HUDEP-2 (cell line): ENCODE results near the gene ST14.

ENCODE experiments used
- DNase-seq, 76 experiments: peaks; one replicate each; lab custom pipeline; 2025; ENCODE audit not compliant: unreplicated experiment in 76 of 76; lab: John Stamatoyannopoulos, UW

The ST14 gene

DNA sequence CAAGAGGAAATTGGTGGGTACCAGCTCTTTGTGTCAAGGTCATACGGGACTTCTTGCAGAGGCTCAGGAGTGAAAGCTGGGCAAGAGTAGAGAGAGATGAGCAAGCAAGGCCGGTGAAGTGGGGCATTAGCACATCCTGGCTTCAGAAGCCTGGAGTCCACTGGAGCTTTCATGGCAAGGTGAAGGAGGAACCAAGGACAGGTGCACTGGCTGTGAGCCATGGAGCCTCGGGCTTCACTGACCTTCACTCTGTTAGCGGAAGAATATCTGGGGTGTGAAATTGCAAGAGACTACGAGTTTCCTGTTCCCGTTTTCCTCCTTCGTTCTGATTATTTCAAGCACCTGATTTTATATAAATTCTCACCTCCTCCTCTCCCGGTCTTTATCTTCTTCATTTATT lies 25.9 kb upstream of the ST14 start:
- no peak for DNase-seq

DNA sequence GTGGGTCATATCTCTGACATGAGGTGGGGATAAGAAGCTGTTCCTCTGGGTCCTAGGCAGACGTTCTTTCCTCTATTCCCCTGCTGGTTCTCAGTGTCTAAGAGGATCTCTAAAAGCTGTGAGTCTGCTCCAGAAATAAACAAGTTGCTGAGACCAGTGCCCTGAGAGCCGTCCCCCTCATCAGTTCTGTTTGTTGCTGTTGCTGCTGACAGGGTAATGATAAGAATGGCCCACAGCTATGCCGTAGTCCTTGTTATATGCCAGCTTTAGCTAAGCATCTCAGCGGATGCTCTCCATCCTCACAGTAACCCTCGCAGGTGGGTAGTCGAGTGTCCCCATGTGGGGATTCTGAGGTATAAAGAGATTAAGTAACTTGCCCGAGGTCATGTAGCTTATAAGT lies 23.5 kb upstream of the ST14 start:
- DNase-seq: no peak

GRCh38 chr11:130137999-130138398 lies 21.6 kb upstream of the ST14 start:
- no peak for DNase-seq

- DNase-seq: no peak
These were observed 20.2 kb upstream of the ST14 start for GRCh38 chr11:130139401-130139800.

DNA sequence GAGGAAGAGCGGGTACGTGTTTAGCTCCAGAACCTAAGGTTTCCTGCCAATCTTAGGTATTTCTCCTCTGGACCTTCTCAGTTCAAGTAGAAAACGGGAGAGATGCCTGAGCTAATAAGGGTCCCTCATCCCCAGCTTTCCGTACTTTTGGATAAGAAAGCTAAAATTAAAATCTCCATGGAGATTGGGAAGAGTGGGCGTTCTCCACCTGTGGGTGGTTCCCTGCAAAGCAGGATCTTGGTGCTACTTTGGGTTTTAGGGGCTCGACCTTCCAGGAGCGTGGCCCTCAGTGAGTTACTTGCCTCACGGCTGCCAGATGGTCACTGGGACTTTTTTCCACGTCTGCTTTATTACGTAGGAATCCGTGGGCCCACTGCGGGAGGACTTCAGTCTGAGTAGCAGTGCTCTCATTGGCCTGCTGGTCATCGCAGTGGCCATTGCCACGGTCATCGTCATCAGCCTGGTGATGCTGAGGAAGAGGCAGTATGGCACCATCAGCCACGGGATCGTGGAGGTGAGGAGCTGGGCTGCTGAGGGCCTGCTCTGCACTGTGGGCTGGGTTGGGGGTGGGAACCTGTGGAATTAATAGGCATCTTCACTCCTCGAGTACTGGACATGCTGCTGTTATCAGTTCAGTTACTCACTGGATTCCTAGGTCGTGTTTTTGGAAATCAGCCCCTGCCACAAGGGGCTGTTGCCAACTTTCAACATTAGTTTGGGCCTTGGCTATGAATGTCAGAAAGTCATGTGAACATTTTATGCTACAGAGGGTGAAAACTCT lies 17.8 kb upstream of the ST14 start:
- DNase-seq: no peak

DNA sequence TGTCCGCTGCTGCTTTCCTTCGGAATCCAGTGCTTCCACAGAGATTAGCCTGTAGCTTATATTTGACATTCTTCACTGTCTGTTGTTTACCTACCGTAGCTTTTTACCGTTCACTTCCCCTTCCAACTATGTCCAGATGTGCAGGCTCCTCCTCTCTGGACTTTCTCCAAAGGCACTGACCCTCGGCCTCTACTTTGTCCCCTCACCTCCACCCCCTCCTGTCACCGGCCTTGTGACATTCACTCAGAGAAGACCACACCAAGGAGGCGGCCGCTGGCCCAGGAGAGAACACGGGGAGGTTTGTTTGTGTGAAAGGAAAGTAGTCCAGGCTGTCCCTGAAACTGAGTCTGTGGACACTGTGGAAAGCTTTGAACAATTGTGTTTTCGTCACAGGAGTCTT lies 15.4 kb upstream of the ST14 start:
- no peak for DNase-seq

- no peak for DNase-seq
These were observed 14.7 kb upstream of the ST14 start for GRCh38 chr11:130144861-130145281.

GRCh38 chr11:130145311-130145812 lies 14.2 kb upstream of the ST14 start:
- no peak for DNase-seq

GRCh38 chr11:130145975-130146776 lies 13.4 kb upstream of the ST14 start:
- DNase-seq: no peak

DNA sequence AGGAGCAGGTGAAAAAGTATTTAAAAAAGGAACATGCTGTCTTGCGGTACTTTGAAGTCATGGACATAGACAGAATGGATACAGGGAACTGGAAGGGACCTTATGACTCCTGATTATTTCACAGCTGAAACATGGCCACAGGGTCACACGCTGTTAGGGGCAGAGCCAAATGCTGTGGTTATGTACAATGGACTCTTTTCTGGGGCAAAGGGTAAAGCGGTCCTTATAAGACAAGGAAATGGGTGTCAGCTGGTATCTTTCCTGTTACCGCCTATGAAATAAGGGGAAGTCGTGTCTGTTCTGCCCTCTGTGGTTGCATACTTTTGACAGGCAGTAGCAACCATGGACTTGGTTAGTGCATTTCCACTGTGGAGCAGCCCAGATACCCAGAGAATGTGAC lies 12.8 kb upstream of the ST14 start:
- no peak for DNase-seq

GRCh38 chr11:130148796-130149326 lies 10.7 kb upstream of the ST14 start:
- DNase-seq: no peak

- no peak for DNase-seq
These were observed 8.8 kb upstream of the ST14 start for GRCh38 chr11:130150790-130151189.

DNA sequence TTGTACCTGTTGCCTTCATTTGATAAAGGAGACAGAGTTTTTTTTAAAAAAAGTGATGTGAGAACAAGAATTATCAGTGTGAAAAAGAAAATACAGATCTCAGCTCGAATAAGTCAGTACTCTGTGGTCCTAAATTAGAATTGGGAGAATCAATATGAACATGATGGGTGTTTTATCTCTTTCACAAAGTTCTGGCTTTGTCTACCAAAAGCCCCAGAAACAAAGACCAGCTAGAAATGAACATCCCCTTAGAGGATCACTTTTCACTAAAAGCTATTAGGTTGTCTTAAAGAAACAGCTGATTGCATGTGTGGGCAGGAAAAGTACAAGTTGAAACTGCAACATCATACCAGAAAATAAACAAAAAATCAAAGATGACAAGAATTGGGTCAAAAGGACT lies 8.4 kb upstream of the ST14 start:
- DNase-seq: no peak

GRCh38 chr11:130156108-130157022 lies 3.2 kb upstream of the ST14 start:
- DNase-seq: peak in 2 of 76 experiments; percentile 19 to 24

GRCh38 chr11:130157101-130157500 lies 2.5 kb upstream of the ST14 start:
- no peak for DNase-seq

DNA sequence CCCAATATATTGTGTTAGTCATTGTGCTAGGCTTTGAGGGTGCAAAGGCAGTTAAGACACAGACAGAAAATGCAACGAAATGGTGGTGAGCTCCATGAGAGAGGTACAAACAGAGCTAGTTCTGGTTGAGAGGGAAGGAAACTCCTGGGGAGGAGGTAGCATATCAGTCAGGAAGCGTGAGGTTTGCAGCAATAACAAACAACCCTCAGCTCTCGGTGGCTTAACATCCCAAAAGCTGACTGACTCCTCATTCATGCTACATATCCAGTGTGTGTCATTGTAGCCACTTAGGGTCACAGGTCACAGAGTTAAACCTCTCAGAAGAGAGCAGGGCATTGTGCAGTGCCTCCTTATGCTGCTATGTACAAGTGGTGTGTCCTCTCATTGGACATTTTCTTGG lies 1.7 kb upstream of the ST14 start:
- DNase-seq: no peak

GRCh38 chr11:130159139-130159538 lies 443 bp upstream of the ST14 start:
- no peak for DNase-seq

DNA sequence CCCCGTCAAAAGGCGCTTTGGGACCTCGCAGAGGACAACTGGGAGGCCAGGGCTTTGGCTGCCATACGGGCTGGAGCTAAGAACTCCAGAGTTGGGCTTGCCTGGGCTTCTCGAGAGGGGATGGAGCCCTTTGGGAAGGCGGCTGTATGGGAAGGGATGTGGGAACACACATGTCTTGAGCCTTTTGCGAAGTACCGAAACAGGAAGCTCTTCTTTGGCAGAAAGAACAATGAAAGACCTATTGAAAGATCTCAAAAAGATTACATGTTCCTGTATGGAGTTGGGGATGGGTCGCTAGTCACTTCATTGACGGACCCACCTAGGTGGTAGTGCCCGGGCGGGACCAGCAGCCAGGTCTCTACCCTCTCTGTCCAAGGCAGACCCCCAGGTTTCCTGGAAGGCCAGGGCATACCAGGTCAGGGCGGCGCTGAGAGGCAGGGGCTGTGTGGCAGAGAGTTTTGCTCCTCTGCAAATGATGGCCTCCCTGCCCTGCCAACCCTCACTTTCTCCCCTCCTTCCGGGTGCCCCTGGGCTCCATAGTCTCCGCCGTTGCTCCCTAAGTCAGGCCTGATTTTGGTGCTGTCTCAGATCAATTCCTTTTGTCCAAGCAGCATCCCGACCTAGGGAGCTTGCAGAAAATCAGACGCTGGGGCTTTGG lies 1.0 kb downstream of the ST14 start:
- DNase-seq: no peak

DNA sequence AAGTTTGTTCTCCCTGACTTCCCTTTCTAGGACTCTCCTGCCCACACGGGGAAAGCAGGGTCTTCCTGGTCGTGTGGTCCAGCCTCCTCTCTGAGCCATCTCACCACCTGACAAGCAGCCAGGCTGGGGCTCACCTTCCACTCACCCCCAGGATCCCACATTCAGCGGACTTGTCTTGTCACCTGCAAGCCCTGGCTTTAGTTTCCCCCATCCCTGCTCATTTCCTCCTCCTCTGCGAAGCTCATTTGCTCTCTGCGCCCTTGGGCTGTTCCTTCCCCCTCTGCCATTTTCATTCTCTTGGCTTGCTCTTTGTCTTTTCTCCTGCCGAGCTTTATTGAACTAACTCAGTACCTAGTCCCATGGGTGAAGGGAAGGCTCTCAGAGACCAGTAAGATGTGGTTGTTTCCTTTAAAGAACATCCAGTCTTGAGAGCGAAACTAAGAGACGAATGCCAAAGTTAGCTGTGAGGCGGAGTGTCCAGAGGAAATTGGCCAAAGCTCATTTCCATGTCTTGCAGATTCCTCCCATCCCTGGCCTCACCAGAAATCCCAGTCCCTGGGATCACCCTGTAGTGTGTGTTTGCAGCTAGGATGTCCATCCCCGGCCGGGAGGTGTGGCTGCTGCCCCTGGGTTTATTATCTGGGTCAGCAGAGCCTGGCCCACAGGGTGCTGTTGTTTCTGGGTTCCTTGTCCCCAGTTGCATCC lies 2.0 kb downstream of the ST14 start:
- DNase-seq: no peak
